ENCODE results near the gene GNA14. TPM values are rescaled to one million over a fixed set of nuclear protein-coding genes. Genes with fewer than 3 reads are reported as not detected.
"Not testable (repeated sequence)": the region's sequence is repeated elsewhere in the genome, so short reads cannot be mapped to it uniquely, and the experiment has no call there.

The GNA14 gene
- total RNA-seq, 1 donor from 2014 or later: 15.6 TPM

DNA sequence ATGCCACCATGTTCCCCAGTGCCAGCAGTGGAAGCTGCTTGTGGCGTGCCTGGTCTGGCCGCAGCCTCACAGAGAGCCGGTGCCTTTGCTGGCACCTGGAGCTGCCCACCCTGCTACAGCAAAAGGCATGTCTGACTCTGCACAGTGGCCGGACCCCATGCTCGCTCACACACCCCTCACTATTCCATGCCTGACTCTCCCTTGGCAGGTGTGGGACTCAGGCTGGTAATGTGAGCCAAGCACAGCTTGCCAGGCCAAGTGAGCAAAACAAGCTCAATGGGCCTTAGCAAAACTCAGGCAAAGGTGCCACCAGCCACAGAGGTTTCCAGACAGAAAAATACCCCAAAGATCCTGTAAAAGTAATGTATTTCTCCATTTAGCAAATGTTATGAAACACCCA lies 15.5 kb downstream of the GNA14 start:
- TF ChIP-seq, protein P1, sequence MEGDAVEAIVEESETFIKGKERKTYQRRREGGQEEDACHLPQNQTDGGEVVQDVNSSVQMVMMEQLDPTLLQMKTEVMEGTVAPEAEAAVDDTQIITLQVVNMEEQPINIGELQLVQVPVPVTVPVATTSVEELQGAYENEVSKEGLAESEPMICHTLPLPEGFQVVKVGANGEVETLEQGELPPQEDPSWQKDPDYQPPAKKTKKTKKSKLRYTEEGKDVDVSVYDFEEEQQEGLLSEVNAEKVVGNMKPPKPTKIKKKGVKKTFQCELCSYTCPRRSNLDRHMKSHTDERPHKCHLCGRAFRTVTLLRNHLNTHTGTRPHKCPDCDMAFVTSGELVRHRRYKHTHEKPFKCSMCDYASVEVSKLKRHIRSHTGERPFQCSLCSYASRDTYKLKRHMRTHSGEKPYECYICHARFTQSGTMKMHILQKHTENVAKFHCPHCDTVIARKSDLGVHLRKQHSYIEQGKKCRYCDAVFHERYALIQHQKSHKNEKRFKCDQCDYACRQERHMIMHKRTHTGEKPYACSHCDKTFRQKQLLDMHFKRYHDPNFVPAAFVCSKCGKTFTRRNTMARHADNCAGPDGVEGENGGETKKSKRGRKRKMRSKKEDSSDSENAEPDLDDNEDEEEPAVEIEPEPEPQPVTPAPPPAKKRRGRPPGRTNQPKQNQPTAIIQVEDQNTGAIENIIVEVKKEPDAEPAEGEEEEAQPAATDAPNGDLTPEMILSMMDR (IDR thresholded peaks at IDR 0.05): no peak
- intact Hi-C loops (cut with DNase I): no loop called here
- ATAC-seq: no peak

DNA sequence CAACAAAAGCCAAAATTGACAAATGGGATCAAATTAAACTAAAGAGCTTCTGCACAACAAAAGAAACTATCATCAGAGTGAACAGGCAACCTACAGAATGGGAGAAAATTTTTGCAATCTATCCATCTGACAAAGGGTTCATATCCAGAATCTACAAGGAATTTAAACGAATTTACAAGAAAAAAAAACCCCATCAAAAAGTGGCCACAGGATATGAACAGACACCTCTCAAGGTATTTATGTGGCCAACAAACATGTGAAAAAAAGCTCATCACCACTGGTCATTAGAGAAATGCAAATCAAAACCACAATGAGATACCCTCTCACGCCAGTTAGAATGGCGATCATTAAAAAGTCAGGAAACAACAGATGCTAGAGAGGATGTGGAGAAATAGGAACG lies 19.3 kb downstream of the GNA14 start:
- H3K27ac ChIP-seq; H3K4me3 ChIP-seq; H3K27me3 ChIP-seq (ENCODE audit: low read depth); H3K4me1 ChIP-seq; intact Hi-C loops (cut with DNase I); H3K9me3 ChIP-seq; H3K36me3 ChIP-seq; ATAC-seq; DNase-seq: not testable (repeated sequence)

More for the DNA sequence above, 15.5 kb downstream of the GNA14 start:
- Histone ChIP-seq H3K27me3 (ENCODE audit: low read depth) (no peaks in the 10 kb centered on the region), H3K36me3 (no peaks in the 10 kb centered on the region), H3K9me3 (no peaks in the 10 kb centered on the region), H3K4me3 (no peak overlapping the region), H3K27ac (no peak overlapping the region), H3K4me1 (no peaks in the 10 kb centered on the region)
- DNase-seq: no peak

DNA sequence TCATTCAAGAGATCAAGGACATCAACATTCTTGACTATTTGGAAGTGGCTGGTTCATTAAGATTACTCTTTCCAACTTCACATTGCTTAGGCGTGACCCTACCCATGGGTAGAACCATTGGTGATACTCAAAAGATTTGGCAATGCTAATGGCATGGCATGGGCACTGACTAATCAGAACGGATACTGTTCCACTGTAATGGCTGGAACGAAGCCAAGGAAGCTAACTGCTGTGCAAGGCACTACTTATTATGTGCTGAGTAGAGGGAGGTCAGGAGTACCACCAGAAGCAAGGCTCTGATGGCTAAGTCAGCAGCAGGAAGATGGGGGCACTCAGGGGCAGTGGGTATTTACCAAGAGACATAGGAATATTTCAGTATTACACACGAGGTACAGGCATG lies 31.9 kb downstream of the GNA14 start:
- TF ChIP-seq, protein P1 (IDR thresholded peaks at IDR 0.05): no peak
- intact Hi-C loops (cut with DNase I): no loop called here
- Histone ChIP-seq H3K4me1 (no peaks in the 10 kb centered on the region), H3K9me3 (no peaks in the 10 kb centered on the region), H3K27ac (no peak overlapping the region), H3K27me3 (ENCODE audit: low read depth) (no peaks in the 10 kb centered on the region), H3K36me3 (no peaks in the 10 kb centered on the region), H3K4me3 (no peak overlapping the region)
- no peak for ATAC-seq
- no peak for DNase-seq

DNA sequence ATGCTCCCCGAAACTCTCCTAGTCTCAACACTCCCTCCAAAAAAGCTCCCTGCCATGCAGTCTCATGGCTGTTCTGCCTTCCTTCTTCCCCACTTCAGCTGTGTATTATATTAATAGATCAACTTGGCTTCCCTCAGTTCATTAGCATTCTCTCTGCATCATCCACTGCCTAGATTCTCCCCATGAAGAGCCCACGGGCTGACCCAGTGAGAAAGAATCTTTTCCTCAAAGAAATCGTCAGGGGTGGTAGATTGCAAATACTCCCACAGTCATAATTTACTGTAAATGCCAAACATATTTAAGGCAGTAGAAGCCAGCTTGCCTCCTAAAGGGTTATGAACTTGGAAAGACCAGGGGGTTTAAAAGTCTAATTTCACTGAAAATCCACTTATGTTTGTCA lies 33.5 kb downstream of the GNA14 start:
- TF ChIP-seq, protein P1 (IDR thresholded peaks at IDR 0.05): no peak
- intact Hi-C loops (cut with DNase I): no loop called here
- Histone ChIP-seq H3K9me3 (no peaks in the 10 kb centered on the region), H3K4me1 (no peaks in the 10 kb centered on the region), H3K4me3 (no peak overlapping the region), H3K27ac (no peak overlapping the region), H3K27me3 (ENCODE audit: low read depth) (no peaks in the 10 kb centered on the region), H3K36me3 (no peaks in the 10 kb centered on the region)
- no peak for DNase-seq
- no peak for ATAC-seq

DNA sequence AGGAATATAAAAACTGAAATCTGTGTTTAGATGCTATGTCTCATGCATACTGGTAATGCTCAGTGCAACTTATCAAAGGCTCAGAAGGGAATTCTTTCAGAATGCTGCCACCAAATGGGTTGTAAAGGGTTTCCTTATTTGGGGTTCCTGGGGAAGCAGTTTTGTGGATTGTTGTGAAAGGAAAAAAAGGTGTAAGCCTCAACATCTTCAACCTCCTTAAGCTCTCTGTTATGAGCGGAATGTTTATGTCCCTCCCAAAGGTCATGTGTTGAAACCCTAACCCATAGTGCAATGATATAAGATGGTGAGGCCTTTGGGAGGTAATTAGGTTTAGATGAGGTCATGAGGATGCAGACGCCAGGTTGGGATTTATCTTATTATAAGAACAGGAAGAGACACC lies 41.6 kb downstream of the GNA14 start:
- ATAC-seq (no peak), DNase-seq (no peak)
- Histone ChIP-seq H3K9me3 (no peaks in the 10 kb centered on the region), H3K4me1 (peaks cover 5% of the 10 kb centered on the region), H3K27ac (peak overlapping the region; percentile 44), H3K27me3 (ENCODE audit: low read depth) (no peaks in the 10 kb centered on the region), H3K36me3 (no peaks in the 10 kb centered on the region), H3K4me3 (no peak overlapping the region)
- intact Hi-C loops (cut with DNase I): no loop called here
- TF ChIP-seq, protein P1 (IDR thresholded peaks at IDR 0.05): no peak

DNA sequence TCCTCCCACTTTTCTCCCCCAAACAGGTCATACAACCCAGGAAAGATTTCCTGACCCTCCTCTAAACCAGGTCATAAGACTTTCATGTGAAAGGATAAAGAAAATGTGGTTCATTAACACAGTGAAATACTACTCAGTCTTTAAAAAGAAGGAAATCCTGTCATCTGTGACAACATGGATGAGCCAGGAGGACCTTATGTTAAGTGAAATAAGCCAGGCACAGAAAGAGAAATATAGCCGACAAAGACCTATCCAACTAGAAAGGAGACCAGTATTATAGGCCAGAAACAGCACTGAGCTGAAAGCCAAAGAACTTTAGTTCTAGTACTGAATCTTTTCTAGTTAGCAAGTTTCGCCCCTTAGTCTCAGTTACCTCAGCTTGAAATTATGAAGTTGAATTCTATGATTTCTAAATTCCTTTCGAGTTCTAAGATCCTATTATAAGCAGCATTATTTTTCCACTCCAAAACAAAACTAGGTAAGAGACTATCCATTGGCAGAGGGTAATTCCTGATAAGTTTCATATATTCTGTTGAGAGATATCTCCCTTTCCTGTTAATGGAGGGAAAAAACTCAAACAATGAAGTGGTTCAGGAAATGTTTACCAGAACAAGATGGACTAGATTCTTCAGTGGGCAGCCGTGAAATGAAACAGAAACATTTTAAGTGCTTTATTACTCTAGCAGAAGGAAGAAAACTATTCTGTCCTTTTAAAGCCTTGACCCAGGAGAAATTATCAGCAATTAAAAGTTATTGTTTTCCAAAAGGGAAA lies 42.5 kb downstream of the GNA14 start:
- peak overlapping the region; percentile 44 for H3K27ac ChIP-seq
- TF ChIP-seq, protein P1 (IDR thresholded peaks at IDR 0.05): no peak
- H3K4me1 ChIP-seq: peaks cover 5% of the 10 kb centered on the region
- no peak for DNase-seq
- ATAC-seq: no peak
- intact Hi-C loops (cut with DNase I): no loop called here
- H3K4me3 ChIP-seq: no peak overlapping the region
- no peaks in the 10 kb centered on the region for H3K36me3 ChIP-seq
- H3K9me3 ChIP-seq: no peaks in the 10 kb centered on the region
- no peaks in the 10 kb centered on the region for H3K27me3 ChIP-seq (ENCODE audit: low read depth)
